Stimulated activated CD8-positive, alpha-beta memory T cell treated with anti-CD3 and anti-CD28 coated beads, Interleukin-4, amount 100 ng/mL, for 24 hours (primary cell): ENCODE data around the gene SUMO4.

Experiments used
- DNase-seq: peaks from one replicate; pipeline ENCODE4 v3.0.0-alpha.2; 2020; ENCODE audit warnings: low read depth

Gene SUMO4

DNA sequence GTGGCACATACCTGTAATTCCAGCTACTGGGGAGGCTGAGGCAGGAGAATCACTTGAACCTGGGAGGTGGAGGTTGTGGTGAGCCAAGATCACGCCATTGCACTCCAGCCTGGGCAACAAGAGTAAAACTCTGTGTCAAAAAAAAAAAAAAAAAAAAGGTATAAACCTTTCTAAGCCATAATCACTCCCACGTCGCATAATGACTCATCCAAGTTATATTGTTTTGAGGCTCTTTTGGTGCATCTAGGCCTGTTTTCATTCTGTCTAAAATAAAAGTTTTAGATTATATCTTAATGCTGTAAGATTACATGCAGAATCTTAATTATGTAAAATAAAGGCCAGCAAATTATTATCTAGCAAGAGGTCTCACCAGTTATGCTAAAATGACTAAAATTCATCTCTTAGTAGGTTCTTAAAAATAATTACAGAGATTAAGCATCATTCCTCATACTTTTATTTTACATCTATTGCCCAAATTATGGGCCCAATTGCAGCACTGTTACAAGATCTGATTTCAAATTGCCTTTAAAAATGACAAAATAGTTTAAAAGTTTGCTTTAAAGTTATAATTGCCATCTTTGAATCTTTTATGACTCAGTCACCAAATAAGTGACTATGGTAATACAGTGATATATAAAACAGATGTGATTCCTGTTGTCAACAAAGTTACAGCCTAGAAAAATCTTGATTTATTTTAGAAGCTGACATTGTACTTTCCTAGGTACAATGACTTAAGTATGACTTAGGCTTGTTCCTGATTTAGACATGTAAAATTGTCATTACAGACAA, 10.4 kb upstream of the SUMO4 start:
- DNase-seq, result no peak

- no peak for DNase-seq
Observed at GRCh38 chr6:149392093-149392492, 8.0 kb upstream of the SUMO4 start.

DNA sequence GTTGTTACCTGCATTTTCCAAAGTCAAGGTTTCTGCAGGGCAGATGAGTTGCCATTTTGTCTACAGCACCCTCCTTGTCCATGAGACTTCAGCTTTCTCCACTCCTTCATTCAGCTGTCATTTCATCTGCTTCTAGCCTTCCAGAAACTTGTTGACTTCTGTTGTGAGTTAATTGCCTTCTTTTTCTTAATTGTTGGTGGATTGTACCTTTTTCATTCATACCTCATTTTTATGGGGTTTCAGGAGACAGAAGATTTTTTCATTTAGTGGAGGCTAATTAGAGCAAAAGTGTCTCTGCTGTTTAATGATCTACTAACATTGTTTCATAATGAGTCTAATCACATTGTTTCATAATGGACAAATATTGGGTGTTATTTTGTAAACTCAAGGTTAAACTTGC, 7.5 kb upstream of the SUMO4 start:
- DNase-seq, result no peak

GRCh38 chr6:149393002-149393679, 6.9 kb upstream of the SUMO4 start:
- no peak for DNase-seq

GRCh38 chr6:149395185-149395584, 4.9 kb upstream of the SUMO4 start:
- DNase-seq, result no peak

DNA sequence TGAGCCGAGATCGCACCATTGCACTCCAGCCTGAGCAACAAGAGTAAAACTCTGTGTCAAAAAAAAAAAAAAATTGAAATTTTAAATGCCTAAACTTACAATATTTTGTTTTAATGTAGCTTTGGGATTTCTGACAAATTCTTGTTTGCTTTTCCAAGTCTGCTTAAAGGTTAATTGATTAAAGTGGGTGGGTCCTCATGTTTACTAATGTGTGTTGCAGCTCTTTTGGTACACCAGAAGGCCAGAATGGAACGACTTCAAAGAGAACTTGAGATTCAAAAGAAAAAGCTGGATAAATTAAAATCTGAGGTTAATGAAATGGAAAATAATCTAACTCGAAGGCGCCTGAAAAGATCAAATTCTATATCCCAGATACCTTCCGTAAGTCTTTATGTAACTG, 2.7 kb upstream of the SUMO4 start:
- DNase-seq, result no peak

GRCh38 chr6:149403534-149403933, 3.5 kb downstream of the SUMO4 start:
- DNase-seq, result no peak

DNA sequence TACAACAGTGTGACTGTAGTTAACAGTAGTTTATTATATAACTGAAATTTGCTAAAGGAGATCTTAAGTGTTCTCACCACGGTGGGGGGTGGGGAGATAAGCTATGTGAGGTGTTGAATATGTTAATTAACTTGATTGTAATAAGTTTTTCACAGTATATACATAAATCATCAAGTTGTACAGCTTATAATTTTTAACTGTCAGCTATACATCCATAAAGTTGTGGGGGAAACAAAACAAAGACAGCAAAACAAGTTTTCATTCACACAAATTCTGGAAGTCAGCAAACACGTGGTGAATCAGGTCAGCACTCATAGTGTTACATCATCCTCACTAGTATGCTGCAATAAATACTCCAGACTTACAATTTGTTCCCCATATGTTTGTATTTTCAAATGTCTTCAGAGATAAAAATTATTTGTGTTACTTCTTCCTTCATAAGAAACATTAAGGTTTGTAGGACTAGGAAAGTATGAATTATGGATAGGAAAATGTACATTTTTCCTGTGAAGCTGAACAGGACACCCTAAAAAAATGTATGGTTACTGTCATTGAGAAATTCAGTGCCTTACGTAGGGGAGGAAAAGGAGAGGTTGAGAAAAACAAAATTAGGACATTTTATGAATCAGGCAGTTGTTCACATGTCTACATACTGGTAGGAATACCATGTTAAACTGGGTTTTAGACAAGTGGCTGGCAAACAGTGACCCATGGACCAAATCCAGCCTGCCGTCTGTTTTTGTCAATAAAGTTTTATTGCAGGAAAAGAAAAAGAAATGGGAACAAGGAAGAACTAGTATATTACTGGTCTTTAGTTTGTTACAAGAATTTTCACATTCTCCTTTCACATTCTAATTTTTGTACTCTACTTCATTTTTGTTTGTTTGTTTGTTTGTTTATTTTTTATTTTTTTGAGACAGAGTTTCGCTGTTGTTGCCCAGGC, 6.0 kb downstream of the SUMO4 start:
- DNase-seq, result no peak

GRCh38 chr6:149409617-149410016, 9.6 kb downstream of the SUMO4 start:
- no peak for DNase-seq

DNA sequence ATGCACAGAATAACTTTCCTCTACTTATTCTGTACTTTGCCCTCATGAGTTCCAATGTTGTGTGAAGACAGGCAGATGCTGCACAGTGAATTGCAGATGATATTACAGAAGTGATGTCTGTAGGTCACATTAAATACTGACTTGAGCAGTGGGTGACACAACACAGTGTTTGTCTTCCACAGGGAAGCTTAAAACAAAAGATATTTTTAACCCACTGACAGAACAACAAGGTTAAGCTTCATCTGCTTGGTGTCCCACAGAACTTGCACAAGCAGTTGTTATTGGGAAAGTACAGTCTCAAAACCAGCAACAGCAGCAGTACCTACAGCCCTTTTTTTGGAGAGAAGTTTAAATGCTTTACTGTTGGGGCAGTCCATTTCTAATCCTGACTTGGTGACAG, 10.5 kb downstream of the SUMO4 start:
- no peak for DNase-seq

- no peak for DNase-seq
Observed at GRCh38 chr6:149414009-149414408, 13.9 kb downstream of the SUMO4 start.

DNA sequence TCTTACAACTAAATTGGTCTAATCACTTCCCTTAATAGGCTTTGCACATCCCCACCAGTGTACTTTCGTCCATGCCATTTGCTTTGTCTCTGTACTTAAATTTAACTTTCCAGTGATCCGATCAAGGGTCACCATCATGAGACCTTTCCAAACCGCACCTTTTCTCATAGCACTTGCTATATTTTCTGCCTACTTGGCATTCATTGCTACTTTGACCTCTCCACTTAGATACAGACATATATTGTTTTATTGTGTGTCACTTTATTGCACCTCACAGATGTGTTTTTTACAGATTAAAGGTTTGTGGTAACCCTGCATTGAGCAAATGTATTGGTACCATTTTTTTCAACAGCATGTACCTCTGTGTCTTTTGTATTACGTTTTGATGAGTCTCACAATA, 14.8 kb downstream of the SUMO4 start:
- no peak for DNase-seq

DNA sequence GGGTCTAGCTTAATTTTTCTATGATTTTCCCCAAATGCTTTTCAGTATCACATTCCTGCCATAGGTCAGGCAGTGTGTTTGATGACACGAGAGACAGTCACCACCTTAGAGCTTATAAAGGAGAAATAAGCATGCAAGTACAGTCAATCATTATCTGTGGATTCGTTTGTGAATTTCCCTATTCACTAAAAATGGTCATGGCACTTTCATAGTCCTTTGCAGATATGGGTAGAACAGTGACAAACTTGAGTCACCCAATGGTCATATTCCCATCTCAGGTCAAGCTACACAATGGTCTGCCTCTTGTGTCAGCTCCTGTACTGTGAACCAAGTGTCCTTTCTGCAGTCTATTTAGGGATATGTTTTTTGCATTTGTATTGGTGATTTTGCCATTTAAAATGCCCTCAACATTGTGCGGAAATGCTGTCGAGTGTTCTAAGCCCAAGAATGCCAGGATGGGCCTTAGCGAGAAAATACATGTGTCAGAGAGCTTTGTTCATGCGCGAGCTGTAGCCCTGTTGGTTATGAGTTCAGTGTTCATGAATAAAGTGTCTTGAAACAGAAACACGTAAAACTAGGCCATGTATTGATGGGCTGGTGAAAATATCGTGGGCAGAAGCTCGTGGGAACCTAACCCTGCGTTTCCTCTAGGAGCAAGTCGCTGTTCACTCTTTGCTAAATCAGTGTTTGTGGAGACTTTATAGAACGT, 19.8 kb downstream of the SUMO4 start:
- DNase-seq, result no peak

DNA sequence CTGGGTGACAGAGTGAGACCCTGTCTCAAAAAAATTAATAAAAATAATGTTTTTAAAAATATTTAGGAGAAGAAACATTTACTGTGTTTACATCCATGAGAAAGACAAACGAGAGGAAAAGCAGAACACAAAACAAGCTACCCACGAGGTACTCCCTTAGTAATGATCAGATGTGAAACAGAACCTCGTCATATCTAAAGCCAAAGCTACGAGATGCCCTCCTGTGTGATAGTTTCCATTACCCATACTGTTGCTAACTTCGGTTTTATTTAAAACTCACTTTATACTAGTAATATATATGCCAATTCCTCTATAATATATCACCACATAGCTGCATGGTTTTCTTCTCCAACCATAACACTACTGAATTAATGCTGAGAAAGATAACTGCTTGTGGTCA, 21.1 kb downstream of the SUMO4 start:
- no peak for DNase-seq

- DNase-seq, result no peak
Observed at GRCh38 chr6:149422581-149422980, 22.5 kb downstream of the SUMO4 start.

- DNase-seq, result no peak
Observed at GRCh38 chr6:149423964-149424440, 23.9 kb downstream of the SUMO4 start.

DNA sequence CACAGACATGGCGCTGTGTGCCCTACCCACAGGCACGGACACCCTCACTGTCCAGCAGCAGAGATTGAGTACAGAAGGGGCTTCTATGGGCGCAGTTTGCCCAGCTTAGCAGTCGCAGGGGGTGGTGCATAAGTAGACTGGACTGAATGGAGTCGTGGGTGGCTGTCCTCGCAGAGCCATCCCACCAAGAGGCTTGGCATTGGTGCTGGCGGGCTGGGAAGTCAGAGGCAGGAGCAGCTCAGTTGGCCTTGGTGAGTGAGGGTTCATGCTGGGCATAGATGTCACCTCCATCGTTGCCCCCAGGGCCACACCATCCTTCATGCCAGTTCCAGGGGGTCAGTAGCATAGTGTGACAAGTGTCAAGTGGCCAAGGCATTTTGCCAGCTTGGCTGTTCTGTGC, 25.2 kb downstream of the SUMO4 start:
- no peak for DNase-seq

DNA sequence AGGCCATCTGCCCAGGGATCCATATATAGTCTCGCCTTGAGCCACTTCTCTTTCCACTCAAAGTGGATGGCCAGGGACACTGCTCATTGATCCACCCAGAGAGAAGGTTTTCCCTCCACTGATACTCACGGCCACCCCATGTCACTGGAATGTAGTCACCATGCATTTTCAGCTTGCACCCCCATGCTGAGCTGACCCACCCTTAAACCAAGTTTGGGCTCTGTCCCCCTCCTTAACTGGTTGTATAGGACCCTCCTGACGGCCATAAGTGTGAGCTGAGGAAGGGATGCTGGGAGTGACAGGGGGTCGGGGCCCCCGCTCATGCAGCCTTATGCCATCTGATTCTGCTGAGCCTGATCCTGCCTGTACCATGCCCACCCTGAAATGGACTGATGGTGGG, 25.7 kb downstream of the SUMO4 start:
- no peak for DNase-seq

GRCh38 chr6:149428606-149429005, 28.5 kb downstream of the SUMO4 start:
- DNase-seq, result no peak

DNA sequence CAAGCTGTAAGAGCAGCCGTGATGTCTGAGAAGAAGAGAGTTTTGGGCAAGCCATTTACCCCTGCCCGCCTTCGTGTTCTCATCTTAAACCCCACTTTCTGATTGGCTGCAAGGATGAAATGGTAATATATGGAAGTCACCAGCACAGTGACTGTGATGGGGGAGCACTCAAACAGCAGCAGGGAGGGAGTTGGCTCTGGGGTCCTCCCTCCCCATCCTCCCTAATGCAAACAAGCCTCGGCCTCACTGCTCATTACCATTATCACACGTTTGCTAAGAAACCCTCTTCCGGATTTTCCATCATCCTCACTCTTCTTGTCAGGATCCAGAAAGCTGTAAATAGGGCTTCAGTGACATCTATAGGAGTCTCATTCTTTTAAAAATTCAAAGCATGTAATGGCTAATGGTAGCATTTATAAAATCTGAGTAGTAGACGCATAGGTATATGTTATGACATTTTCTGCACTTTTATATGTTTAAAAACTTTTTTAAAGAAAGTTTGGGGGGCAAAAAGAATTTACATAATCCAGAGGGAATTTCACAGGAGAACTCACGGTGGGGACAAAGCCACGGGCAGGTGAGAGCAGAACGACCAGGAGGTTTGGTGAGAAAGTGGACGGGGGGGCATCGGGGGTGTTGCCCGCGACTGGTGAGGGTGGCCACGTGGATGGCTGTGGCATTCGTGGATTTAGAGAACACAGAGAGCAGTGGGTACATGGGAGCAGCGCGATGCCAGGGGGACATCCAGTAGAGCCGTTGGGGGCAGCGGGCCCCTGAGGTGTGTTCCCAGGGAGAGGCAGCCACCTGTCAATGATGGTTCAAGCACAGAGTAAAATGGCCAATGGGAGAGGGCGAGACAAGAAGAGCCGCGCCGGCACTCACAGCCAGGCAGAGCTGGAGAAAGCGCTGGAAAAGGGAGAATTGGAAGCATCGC, 29.6 kb downstream of the SUMO4 start:
- no peak for DNase-seq
